ENCODE data around the gene MITF.

DNA sequence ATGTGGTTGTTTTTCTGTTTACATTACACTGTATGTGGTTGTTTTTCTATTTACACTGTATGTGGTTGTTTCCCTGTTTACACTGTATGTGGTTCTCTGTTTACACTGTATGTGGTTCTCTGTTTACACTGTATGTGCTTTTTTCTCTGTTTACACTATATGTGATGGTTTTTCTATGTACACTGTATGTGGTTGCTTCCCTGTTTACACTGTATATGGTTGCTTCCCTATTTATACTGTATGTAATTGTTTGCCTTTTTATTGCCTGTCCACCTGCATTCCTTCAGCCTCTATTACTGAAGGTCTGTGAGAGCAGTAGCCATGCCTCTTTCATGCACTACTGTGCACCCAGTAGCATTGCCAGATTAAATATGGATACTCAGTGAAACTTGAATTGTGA lies 94.3 kb downstream of the MITF start:
- TF ChIP-seq, protein P1, sequence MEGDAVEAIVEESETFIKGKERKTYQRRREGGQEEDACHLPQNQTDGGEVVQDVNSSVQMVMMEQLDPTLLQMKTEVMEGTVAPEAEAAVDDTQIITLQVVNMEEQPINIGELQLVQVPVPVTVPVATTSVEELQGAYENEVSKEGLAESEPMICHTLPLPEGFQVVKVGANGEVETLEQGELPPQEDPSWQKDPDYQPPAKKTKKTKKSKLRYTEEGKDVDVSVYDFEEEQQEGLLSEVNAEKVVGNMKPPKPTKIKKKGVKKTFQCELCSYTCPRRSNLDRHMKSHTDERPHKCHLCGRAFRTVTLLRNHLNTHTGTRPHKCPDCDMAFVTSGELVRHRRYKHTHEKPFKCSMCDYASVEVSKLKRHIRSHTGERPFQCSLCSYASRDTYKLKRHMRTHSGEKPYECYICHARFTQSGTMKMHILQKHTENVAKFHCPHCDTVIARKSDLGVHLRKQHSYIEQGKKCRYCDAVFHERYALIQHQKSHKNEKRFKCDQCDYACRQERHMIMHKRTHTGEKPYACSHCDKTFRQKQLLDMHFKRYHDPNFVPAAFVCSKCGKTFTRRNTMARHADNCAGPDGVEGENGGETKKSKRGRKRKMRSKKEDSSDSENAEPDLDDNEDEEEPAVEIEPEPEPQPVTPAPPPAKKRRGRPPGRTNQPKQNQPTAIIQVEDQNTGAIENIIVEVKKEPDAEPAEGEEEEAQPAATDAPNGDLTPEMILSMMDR (IDR thresholded peaks at IDR 0.05) = no peak
- no peak for TF ChIP-seq POLR2AphosphoS5 (IDR thresholded peaks at IDR 0.05)

Data from stomach (tissue), 4 donors.